Measurements from ENCODE around the gene TACO1. TPM values are rescaled to one million over a fixed set of nuclear protein-coding genes. Genes with fewer than 3 reads are reported as not detected.

TACO1 gene
- total and polyA plus RNA-seq, 2 of the 8 experiments (the other 6 are each of a cell fraction or from before 2014, with no cell fraction given): 19.1 to 23.6 TPM

DNA sequence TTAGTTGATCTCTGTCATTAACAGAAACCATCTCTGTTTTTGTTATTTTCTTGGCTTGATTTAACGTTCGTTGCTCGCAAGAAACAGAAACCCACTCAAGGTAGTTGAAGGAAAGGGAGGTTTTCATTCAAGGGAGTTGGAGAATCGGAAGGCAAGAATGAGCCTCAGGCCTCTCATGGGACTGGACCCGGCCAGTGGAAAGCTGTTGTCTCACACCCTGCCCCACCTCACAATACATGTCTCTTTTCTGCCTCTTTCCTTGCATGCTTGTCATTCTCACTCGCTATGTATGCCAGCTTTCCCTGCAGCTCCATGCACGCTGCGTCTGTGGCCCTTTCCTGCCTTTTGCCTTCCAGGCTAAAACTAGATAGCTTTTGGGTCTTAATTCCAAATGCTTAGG, 32.1 kb upstream of the TACO1 start:
- Histone ChIP-seq H2BK5ac (ENCODE audit: low read depth, low read length) (no peak overlapping the region), H3K14ac (ENCODE audit: insufficient read length) (no peak overlapping the region), H3K9me3 (ENCODE audit: insufficient read depth in 2 of 2, low read depth in 1 of 2, low read length in 1 of 2) (no peaks in the 10 kb centered on the region), H2AK5ac (ENCODE audit: low read depth, low read length) (no peak overlapping the region), H3K4me1 (replicated peaks in 1 of 4; ENCODE audit: control insufficient read depth in 3 of 4, insufficient read depth in 4 of 4, low read length in 3 of 4) (no peaks in the 10 kb centered on the region), H3K36me3 (ENCODE audit: control insufficient read depth in 2 of 4, insufficient read depth in 4 of 4, low read length in 3 of 4) (no peaks in the 10 kb centered on the region), H3K9ac (replicated peaks in 1 of 4; ENCODE audit: extremely low read depth in 1 of 4, low read depth in 3 of 4, low read length in 3 of 4) (no peak overlapping the region), H3K27me3 (replicated peaks in 1 of 4; ENCODE audit: control insufficient read depth in 3 of 4, extremely low read depth in 1 of 4, insufficient read depth in 3 of 4, low read length in 3 of 4) (no peaks in the 10 kb centered on the region), H2BK15ac (ENCODE audit: low read length) (no peak overlapping the region), H4K8ac (ENCODE audit: extremely low read depth, insufficient read depth, low read length) (no peak overlapping the region), H3K27ac (ENCODE audit: low read depth, low read length) (no peak overlapping the region), H3K56ac (replicated peaks; ENCODE audit: insufficient read length, low read depth, low read length) (no peak overlapping the region), H3K79me1 (ENCODE audit: low read depth, low read length) (peaks cover 8% of the 10 kb centered on the region), H4K5ac (ENCODE audit: insufficient read length, low read depth, low read length) (no peak overlapping the region), H3K4me2 (ENCODE audit: insufficient read depth in 1 of 2, low read depth in 2 of 2, low read length in 2 of 2) (no peak overlapping the region), H3K23me2 (ENCODE audit: low read depth, low read length) (no peaks in the 10 kb centered on the region; the same call in 1 of the 2 replicates), H2BK12ac (ENCODE audit: low read depth, low read length) (no peak overlapping the region), H3K23ac (ENCODE audit: insufficient read length) (no peak overlapping the region), H4K91ac (replicated peaks; ENCODE audit: insufficient read length, low read length) (no peak overlapping the region), H3K18ac (ENCODE audit: extremely low read depth, low read length) (no peak overlapping the region), H2BK120ac (replicated peaks; ENCODE audit: low read depth, low read length) (no peak overlapping the region), H3K4me3 (ENCODE audit: extremely low read depth in 1 of 4, insufficient read depth in 2 of 4, low read depth in 3 of 4, low read length in 4 of 4) (no peak overlapping the region), H2BK20ac (ENCODE audit: low read length) (no peak overlapping the region), H3K4ac (replicated peaks; ENCODE audit: insufficient read length, low read depth, low read length) (no peak overlapping the region), H2AFZ (ENCODE audit: low read length) (no peak overlapping the region), H4K20me1 (replicated peaks in 1 of 2; ENCODE audit: control insufficient read depth in 1 of 2, insufficient read depth in 2 of 2, low read length in 2 of 2) (peaks cover 7 to 9% of the 10 kb centered on the region in 2 experiments), H3K79me2 (ENCODE audit: control insufficient read depth in 1 of 2, insufficient read depth in 2 of 2, low read length in 2 of 2) (peaks cover 0 to 55% of the 10 kb centered on the region in 2 experiments; a peak in 2 of 4 replicates)
- CTCF ChIA-PET (ENCODE audit: partially characterized antibody): interaction anchor here (0.6 to 4.6 kb wide), 15 partner anchors 9 to 144 kb away, joined by 3 to 24 read pairs (median 3); no protein-coding TSS in a partner anchor
- 78% methylated on average over 8 of the region's 8 CpGs; no CpG with 5 or more reads in 1 of the 2 experiments for WGBS, 2 experiments (ENCODE audit: extremely low coverage in 1 of 2, insufficient coverage in 1 of 2, insufficient read length in 1 of 2, insufficient replicate concordance in 2 of 2, low coverage in 1 of 2, low lambda C conversion rate in 2 of 2, missing lambda C conversion rate in 1 of 2)
- POLR2A ChIA-PET (ENCODE audit: partially characterized antibody): interaction anchor here (1.4 kb wide), 1 partner anchor 18 kb away, joined by 4 read pairs; the partner anchor contains the start of gene DCAF7
- DNase-seq (ENCODE audit: low read depth in 1 of 2, low spot score in 2 of 2) (no peak), FAIRE-seq (no peak)
- TF ChIP-seq CEBPB (IDR thresholded peaks at IDR 0.05; ENCODE audit: low read depth, low read length) (no peak), SIX5 (IDR thresholded peaks at IDR 0.05; ENCODE audit: low read depth, low read length) (no peak), KDM5A (IDR thresholded peaks at IDR 0.05; ENCODE audit: low read length) (no peak), RFX5 (IDR thresholded peaks at IDR 0.05; ENCODE audit: borderline replicate concordance, low read depth, low read length) (no peak), POU5F1 (IDR thresholded peaks at IDR 0.05; ENCODE audit: low read depth, low read length) (no peak), RAD21 (IDR thresholded peaks at IDR 0.05 in 1 of 2, conservative IDR thresholded peaks at IDR 0.05 in 1 of 2; ENCODE audit: low read depth in 2 of 2, low read length in 2 of 2) (no peak), GTF2F1 (IDR thresholded peaks at IDR 0.05; ENCODE audit: borderline replicate concordance, low read depth, low read length) (no peak)
